MM.1S (cell line): ENCODE results near the gene POLR2H.

Source experiments
- DNase-seq: peaks from one replicate; pipeline ENCODE4 v3.0.0-alpha.2; 2015
- H2AFZ ChIP-seq: fragments of 300-600 bp; sonication (generic); 2 replicates; pipeline ENCODE4 v1.6.0; 2016; ENCODE audit warnings: antibody characterized with exemption, low read length
- H3F3A ChIP-seq: fragments of 300-600 bp; sonication (generic); 2 replicates; pipeline ENCODE4 v1.6.1; 2016; ENCODE audit warnings: mild to moderate bottlenecking, antibody characterized with exemption, low read length, moderate library complexity, mixed read lengths; ENCODE audit not compliant: insufficient read depth
- H3K27ac ChIP-seq: fragments of 300-600 bp; sonication (generic); 2 replicates; pipeline ENCODE4 v1.5.1; 2016; ENCODE audit warnings: mild to moderate bottlenecking, low read length
- H3K27me3 ChIP-seq: fragments of 300-600 bp; sonication (generic); replicated peaks from 2 replicates; pipeline ENCODE4 v1.6.0; 2016; ENCODE audit warnings: low read length; ENCODE audit not compliant: insufficient read depth
- H3K36me3 ChIP-seq: fragments of 300-600 bp; sonication (generic); replicated peaks from 2 replicates; pipeline ENCODE4 v1.6.1; 2016; ENCODE audit warnings: mild to moderate bottlenecking, low read length, mixed read lengths; ENCODE audit not compliant: insufficient read depth
- H3K4me1 ChIP-seq: fragments of 300-600 bp; sonication (generic); 2 replicates; pipeline ENCODE4 v1.6.1; 2016; ENCODE audit warnings: low read length, mixed read lengths
- H3K4me2 ChIP-seq: fragments of 300-600 bp; sonication (generic); 2 replicates; pipeline ENCODE4 v1.6.0; 2016; ENCODE audit warnings: low read depth, low read length
- H3K4me3 ChIP-seq: fragments of 300-600 bp; sonication (generic); 2 replicates; pipeline ENCODE4 v1.5.1; 2016; ENCODE audit warnings: low read length, mixed read lengths
- H3K79me2 ChIP-seq: fragments of 300-600 bp; sonication (generic); 2 replicates; pipeline ENCODE4 v1.6.1; 2016; ENCODE audit warnings: mixed run types, low read length, mixed read lengths
- H3K9ac ChIP-seq: fragments of 300-600 bp; sonication (generic); 2 replicates; pipeline ENCODE4 v1.6.1; 2016; ENCODE audit warnings: low read length, mixed read lengths
- H3K9me2 ChIP-seq: fragments of 300-600 bp; sonication (generic); replicated peaks from 2 replicates; pipeline ENCODE4 v1.6.1; 2016; ENCODE audit warnings: mild to moderate bottlenecking, low read length, mixed read lengths; ENCODE audit not compliant: insufficient read depth
- H3K9me3 ChIP-seq: fragments of 300-600 bp; sonication (generic); replicated peaks from 2 replicates; pipeline ENCODE4 v1.6.1; 2016; ENCODE audit warnings: mild to moderate bottlenecking, low read length, mixed read lengths; ENCODE audit not compliant: insufficient read depth
- H4K20me1 ChIP-seq: fragments of 300-600 bp; sonication (generic); 2 replicates; pipeline ENCODE4 v1.6.1; 2016; ENCODE audit warnings: mild to moderate bottlenecking, low read length, moderate library complexity, mixed read lengths; ENCODE audit not compliant: insufficient read depth
- CTCF ChIP-seq: fragments of 300-600 bp; sonication (generic); IDR thresholded peaks from 2 replicates; pipeline ENCODE4 v1.5.1; 2016; ENCODE audit warnings: antibody characterized with exemption, low read length, mixed read lengths
- EZH2 ChIP-seq: fragments of 300-600 bp; sonication (generic); optimal IDR thresholded peaks from 2 replicates; pipeline ENCODE3; 2017; ENCODE audit warnings: low read depth, mild to moderate bottlenecking, antibody characterized with exemption, low read length, mixed read lengths
- EZH2phosphoT487 ChIP-seq: fragments of 300-600 bp; sonication (generic); IDR thresholded peaks from 2 replicates; pipeline ENCODE4 v1.6.1; 2018; ENCODE audit warnings: antibody characterized with exemption, low read length

POLR2H gene

DNA sequence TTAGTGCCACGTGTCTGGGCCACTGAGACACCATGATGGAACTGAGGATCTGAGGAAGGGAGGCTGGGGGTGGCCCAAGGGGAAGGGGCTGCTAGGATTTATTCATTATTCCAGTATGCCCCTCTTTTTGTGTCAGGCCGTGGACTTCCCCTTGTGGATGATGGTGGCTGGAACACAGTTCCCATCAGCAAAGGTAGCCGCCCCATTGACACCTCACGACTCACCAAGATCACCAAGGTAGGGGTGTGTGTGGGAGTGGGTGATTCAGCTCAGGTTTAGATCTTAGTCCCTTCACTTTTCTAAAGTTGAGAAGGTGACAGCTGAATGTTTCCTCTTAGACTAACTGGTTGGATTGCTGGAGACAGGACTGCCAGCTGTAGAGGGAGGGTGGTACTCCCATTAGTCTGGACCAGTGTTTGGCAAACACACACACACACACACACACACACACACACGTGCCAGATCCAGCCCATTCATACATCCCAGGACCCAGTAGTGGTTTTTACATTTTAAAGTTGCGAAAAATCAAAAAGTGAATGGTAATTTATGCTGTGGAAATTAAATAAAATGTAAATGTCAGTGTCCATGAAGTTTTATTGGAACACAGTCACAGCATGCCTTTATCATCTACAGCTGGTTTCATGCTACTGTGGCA, 35.7 kb upstream of the POLR2H start:
- Histone ChIP-seq H4K20me1 (peaks cover 11% of the 10 kb centered on the region; the same call in 1 of the 2 replicates), H3K4me1 (no peaks in the 10 kb centered on the region), H2AFZ (no peak overlapping the region), H3K4me2 (no peak overlapping the region), H3K27me3 (no peaks in the 10 kb centered on the region), H3K27ac (no peak overlapping the region), H3F3A (peaks cover 8% of the 10 kb centered on the region; the same call in 1 of the 2 replicates), H3K4me3 (no peak overlapping the region), H3K9ac (no peak overlapping the region), H3K36me3 (peaks cover 75% of the 10 kb centered on the region), H3K9me2 (no peaks in the 10 kb centered on the region), H3K79me2 (peaks cover 87% of the 10 kb centered on the region), H3K9me3 (no peaks in the 10 kb centered on the region)
- DNase-seq = no peak
- TF ChIP-seq EZH2phosphoT487 = no peak
- TF ChIP-seq CTCF = no peak
- no peak for TF ChIP-seq EZH2

DNA sequence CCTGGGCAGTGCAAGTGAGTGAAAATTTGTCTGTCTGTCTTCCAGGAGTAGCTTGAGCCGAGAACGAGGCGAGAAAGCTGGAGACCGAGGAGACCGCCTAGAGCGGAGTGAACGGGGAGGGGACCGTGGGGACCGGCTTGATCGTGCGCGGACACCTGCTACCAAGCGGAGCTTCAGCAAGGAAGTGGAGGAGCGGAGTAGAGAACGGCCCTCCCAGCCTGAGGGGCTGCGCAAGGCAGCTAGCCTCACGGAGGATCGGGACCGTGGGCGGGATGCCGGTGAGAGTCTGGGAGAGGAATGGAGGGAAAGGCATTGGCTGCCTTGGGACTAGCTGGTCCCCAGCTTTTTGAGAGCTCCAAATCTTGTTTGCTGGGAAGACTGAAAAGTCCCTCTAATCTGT, 34.3 kb upstream of the POLR2H start:
- Histone ChIP-seq H3K4me1 (no peaks in the 10 kb centered on the region), H3F3A (peaks cover 21% of the 10 kb centered on the region), H3K27ac (no peak overlapping the region), H3K36me3 (peaks cover 75% of the 10 kb centered on the region), H3K4me2 (no peak overlapping the region), H4K20me1 (peaks cover 15% of the 10 kb centered on the region; the same call in 1 of the 2 replicates), H3K9me3 (no peaks in the 10 kb centered on the region), H3K27me3 (no peaks in the 10 kb centered on the region), H2AFZ (no peak overlapping the region), H3K4me3 (no peak overlapping the region), H3K9ac (no peak overlapping the region), H3K79me2 (peaks cover 87% of the 10 kb centered on the region), H3K9me2 (no peaks in the 10 kb centered on the region)
- TF ChIP-seq EZH2 (no peak), EZH2phosphoT487 (no peak), CTCF (no peak)
- DNase-seq = no peak

GRCh38 chr3:184328516-184328915, 33.0 kb upstream of the POLR2H start:
- TF ChIP-seq EZH2phosphoT487 (no peak), EZH2 (no peak), CTCF (no peak)
- Histone ChIP-seq H3K79me2 (peaks cover 87% of the 10 kb centered on the region), H2AFZ (no peak overlapping the region), H3F3A (peaks cover 35% of the 10 kb centered on the region), H3K36me3 (peaks cover 69% of the 10 kb centered on the region), H3K4me3 (no peak overlapping the region), H3K27ac (no peak overlapping the region), H4K20me1 (peaks cover 27% of the 10 kb centered on the region), H3K4me1 (no peaks in the 10 kb centered on the region), H3K9me3 (no peaks in the 10 kb centered on the region), H3K9ac (no peak overlapping the region), H3K4me2 (no peak overlapping the region), H3K27me3 (no peaks in the 10 kb centered on the region), H3K9me2 (no peaks in the 10 kb centered on the region)
- no peak for DNase-seq
